AG20443 (cell line): Measurements from ENCODE around the gene MYO16.

Source experiments
- DNase-seq: peaks from one replicate; pipeline ENCODE4 v3.0.0; 2012; ENCODE audit warnings: low spot score, mixed read lengths

MYO16 gene

GRCh38 chr13:109243311-109243951 lies 614.0 kb downstream of the MYO16 start:
- peak; percentile 84 for DNase-seq

- no peak for DNase-seq
Observed at GRCh38 chr13:109244566-109244965, 615.2 kb downstream of the MYO16 start.

GRCh38 chr13:109246001-109246400 lies 616.6 kb downstream of the MYO16 start:
- no peak for DNase-seq

GRCh38 chr13:109249780-109250528 lies 620.5 kb downstream of the MYO16 start:
- no peak for DNase-seq

- DNase-seq, result no peak
Observed at GRCh38 chr13:109251956-109252355, 622.5 kb downstream of the MYO16 start.

- no peak for DNase-seq
Observed at GRCh38 chr13:109253316-109253715, 623.9 kb downstream of the MYO16 start.

GRCh38 chr13:109254274-109254673 lies 624.9 kb downstream of the MYO16 start:
- no peak for DNase-seq

GRCh38 chr13:109255141-109255856 lies 625.9 kb downstream of the MYO16 start:
- no peak for DNase-seq

GRCh38 chr13:109256866-109257760 lies 627.7 kb downstream of the MYO16 start:
- DNase-seq, result peak; percentile 79
